Activated CD4-positive, alpha-beta memory T cell treated with anti-CD3 and anti-CD28 coated beads for 36 hours (primary cell): ENCODE measurements around the gene TNFAIP8L2. TPM values are rescaled to one million over a fixed set of nuclear protein-coding genes. Genes with fewer than 3 reads are reported as not detected.
"Not testable (repeated sequence)": the region's sequence is repeated elsewhere in the genome, so short reads cannot be mapped to it uniquely, and the experiment has no call there.

ENCODE experiments used
- CTCF ChIA-PET: fragments of 350-600 bp; sonication (Branson Sonifier 250); formaldehyde crosslinking; loops from one replicate; lab custom pipeline; 2021; ENCODE audit warnings: antibody characterized with exemption, inconsistent platforms; lab: Charles Lee
- POLR2A ChIA-PET: fragments of 350-600 bp; sonication (Branson Sonifier 250); formaldehyde crosslinking; loops from one replicate; lab custom pipeline; 2021; ENCODE audit warnings: antibody characterized with exemption; lab: Charles Lee
- DNase-seq: peaks from one replicate; pipeline ENCODE4 v3.0.0-alpha.2; 2020
- H3K27ac Mint-ChIP-seq: one replicate; pipeline ENCODE4 v1.8.0; 2021; ENCODE audit warnings: mixed read lengths
- H3K27me3 Mint-ChIP-seq: one replicate; pipeline ENCODE4 v1.8.0; 2021; ENCODE audit warnings: mixed read lengths
- H3K36me3 Mint-ChIP-seq: one replicate; pipeline ENCODE4 v1.8.0; 2021; ENCODE audit warnings: mixed read lengths
- H3K4me1 Mint-ChIP-seq: one replicate; pipeline ENCODE4 v1.8.0; 2021; ENCODE audit warnings: low read depth, mixed read lengths
- H3K4me3 Mint-ChIP-seq: one replicate; pipeline ENCODE4 v1.8.0; 2021; ENCODE audit warnings: mild to moderate bottlenecking, mixed read lengths
- H3K9me3 Mint-ChIP-seq: one replicate; pipeline ENCODE4 v1.8.0; 2021; ENCODE audit warnings: mixed read lengths
- intact Hi-C: fragments of 100-400 bp; cut with micrococcal nuclease; formaldehyde crosslinking; loops from one replicate; pipeline ENCODE4 v1.15.1; 2023
- total RNA-seq, 2 experiments: library from RNA; stranded (reverse); gene quantifications; one replicate each; pipeline ENCODE4 v1.2.3, GENCODE V29; 2021

TNFAIP8L2 gene
- total RNA-seq, 2 experiments from 2014 or later, result 24.2 to 26.7 TPM

- ChIA-PET POLR2A (interaction anchor here (1.2 kb wide), 1 partner anchor 76 kb away, joined by 3 read pairs; no protein-coding TSS in a partner anchor), CTCF (interaction anchor here (1.5 kb wide), 1 partner anchor 46 kb away, joined by 7 read pairs; no protein-coding TSS in a partner anchor)
- H3K36me3 Mint-ChIP-seq, result peaks cover 12% of the 10 kb centered on the region
These were observed 49.0 kb downstream of the TNFAIP8L2 start for GRCh38 chr1:151205381-151205965.

More at GRCh38 chr1:151205381-151205965, 49.0 kb downstream of the TNFAIP8L2 start:
- peaks cover 25% of the 10 kb centered on the region for H3K4me1 Mint-ChIP-seq
- H3K9me3 Mint-ChIP-seq, H3K27me3 Mint-ChIP-seq, intact Hi-C loops, H3K4me3 Mint-ChIP-seq, DNase-seq: not testable (repeated sequence)
- H3K27ac Mint-ChIP-seq, result peak overlapping the region; percentile 23

Other genes starting within 250 kb of the TNFAIP8L2 start
- gene SETDB1, start 230.3 kb upstream of the TNFAIP8L2 start, total RNA-seq, result 10 to 100 TPM; 42.3 to 50.0 TPM
- gene CERS2, start 181.8 kb upstream of the TNFAIP8L2 start, total RNA-seq, result 100 to 1,000 TPM; 153 to 160 TPM
- gene ANXA9, start 174.4 kb upstream of the TNFAIP8L2 start, total RNA-seq, result under 1 TPM in 1 of 2 experiments, not detected in 1; 0.19 TPM
- gene MINDY1, start 149.7 kb upstream of the TNFAIP8L2 start, total RNA-seq, result 10 to 100 TPM; 16.4 to 18.3 TPM
- gene PRUNE1, start 148.2 kb upstream of the TNFAIP8L2 start, total RNA-seq, result 10 to 100 TPM; 12.5 to 17.5 TPM
- gene BNIPL, start 120.1 kb upstream of the TNFAIP8L2 start, total RNA-seq, result 1 to 10 TPM in 1 of 2 experiments, under 1 TPM in 1; 0.64 to 1.3 TPM
- 1 to 10 TPM; 1.5 to 1.8 TPM for gene C1orf56, start 108.9 kb upstream of the TNFAIP8L2 start, total RNA-seq
- gene CDC42SE1, start 97.0 kb upstream of the TNFAIP8L2 start, total RNA-seq, result 100 to 1,000 TPM; 135 to 136 TPM
- gene MLLT11, start 96.3 kb upstream of the TNFAIP8L2 start, total RNA-seq, result 1 to 10 TPM; 1.9 to 2.4 TPM
- gene GABPB2, start 85.9 kb upstream of the TNFAIP8L2 start, total RNA-seq, result 10 to 100 TPM; 13.6 to 14.9 TPM
- gene SEMA6C, start 10.0 kb upstream of the TNFAIP8L2 start, total RNA-seq, result 1 to 10 TPM; 1.9 to 2.5 TPM
- 1 to 10 TPM; 1.8 to 2.6 TPM for gene LYSMD1, start 9.3 kb downstream of the TNFAIP8L2 start, total RNA-seq
- gene SCNM1, start 9.5 kb downstream of the TNFAIP8L2 start, total RNA-seq, result 10 to 100 TPM; 67.5 to 67.8 TPM
- 1 to 10 TPM; 1.7 to 2.7 TPM for gene TMOD4, start 19.3 kb downstream of the TNFAIP8L2 start, total RNA-seq
- 10 to 100 TPM; 77.6 to 80.4 TPM for gene VPS72, start 33.5 kb downstream of the TNFAIP8L2 start, total RNA-seq
- 10 to 100 TPM; 78.6 to 84.3 TPM for gene PIP5K1A, start 41.9 kb downstream of the TNFAIP8L2 start, total RNA-seq
- 100 to 1,000 TPM; 212 to 227 TPM for gene PSMD4, start 98.1 kb downstream of the TNFAIP8L2 start, total RNA-seq
- gene ZNF687, start 125.7 kb downstream of the TNFAIP8L2 start, total RNA-seq, result 10 to 100 TPM; 27.1 to 27.2 TPM
- gene PI4KB, start 170.8 kb downstream of the TNFAIP8L2 start, total RNA-seq, result 10 to 100 TPM; 54.7 to 62.9 TPM
- gene RFX5, start 190.6 kb downstream of the TNFAIP8L2 start, total RNA-seq, result 10 to 100 TPM; 64.7 to 68.7 TPM
- gene SELENBP1, start 216.1 kb downstream of the TNFAIP8L2 start, total RNA-seq, result not detected
- gene PSMB4, start 242.9 kb downstream of the TNFAIP8L2 start, total RNA-seq, result 100 to 1,000 TPM; 352 to 355 TPM